ENCODE data around the gene DEK.
"Not testable (repeated sequence)": the region's sequence is repeated elsewhere in the genome, so short reads cannot be mapped to it uniquely, and the experiment has no call there.

The DEK gene

DNA sequence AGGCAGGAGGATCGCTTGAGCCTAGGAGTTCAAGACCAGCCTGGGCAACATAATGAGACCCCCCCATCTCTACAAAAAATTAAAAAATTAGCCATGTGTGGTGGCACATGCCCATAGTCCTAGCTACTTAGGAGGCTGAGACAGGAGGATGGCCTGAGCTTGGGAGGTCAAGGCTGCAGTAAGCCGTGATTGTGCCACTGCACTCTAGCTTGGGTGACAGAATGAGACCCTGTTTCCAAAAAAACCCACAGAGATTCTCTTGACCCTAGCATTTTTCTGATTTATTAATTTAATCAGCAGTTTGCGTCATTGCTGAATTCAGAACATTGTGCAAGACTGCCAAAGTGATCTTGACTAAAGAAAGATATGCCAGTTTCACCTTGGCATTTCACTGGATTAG is 72.3 kb downstream of the DEK start:
- DNase-seq (ENCODE audit: low read depth): no peak

DNA sequence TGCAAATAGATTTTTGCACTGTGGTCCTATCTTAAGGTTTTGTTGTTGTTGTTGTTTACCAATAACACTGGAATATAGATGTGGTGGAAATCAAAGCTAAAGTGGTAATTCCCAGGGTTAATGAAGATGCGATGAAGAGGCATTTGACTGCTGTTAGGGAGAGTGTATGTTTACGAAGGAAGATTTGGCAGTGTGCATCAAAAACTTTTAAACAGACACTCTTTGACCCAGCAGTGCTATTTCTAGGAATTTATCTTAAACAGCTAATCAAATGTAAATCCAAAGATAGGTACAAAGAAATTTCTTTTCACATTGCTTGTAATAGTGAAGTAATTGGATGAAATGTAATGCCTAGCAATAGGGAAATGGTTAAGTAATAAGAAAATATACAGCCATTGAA is 75.1 kb downstream of the DEK start:
- no peak for DNase-seq (ENCODE audit: low read depth)

DNA sequence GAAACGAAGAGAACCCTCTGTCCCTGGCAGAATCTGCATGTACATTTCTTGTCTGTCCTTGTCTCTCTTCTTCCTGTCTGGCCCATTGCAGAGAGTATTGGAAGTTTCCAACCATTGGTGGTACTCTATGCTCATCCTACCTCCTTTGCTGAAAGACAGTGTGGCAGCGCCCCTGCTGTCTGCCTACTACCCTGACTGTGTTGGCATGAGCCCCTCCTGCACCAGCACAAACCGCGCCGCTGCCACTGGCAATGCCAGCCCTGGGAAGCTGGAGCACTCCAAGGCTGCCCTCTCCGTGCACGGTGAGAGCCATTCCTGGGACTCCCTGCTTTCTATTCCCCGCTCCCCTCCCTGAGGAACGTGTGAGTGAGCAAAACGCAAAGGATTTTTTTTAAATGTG is 76.6 kb downstream of the DEK start:
- DNase-seq (ENCODE audit: low read depth): no peak

DNA sequence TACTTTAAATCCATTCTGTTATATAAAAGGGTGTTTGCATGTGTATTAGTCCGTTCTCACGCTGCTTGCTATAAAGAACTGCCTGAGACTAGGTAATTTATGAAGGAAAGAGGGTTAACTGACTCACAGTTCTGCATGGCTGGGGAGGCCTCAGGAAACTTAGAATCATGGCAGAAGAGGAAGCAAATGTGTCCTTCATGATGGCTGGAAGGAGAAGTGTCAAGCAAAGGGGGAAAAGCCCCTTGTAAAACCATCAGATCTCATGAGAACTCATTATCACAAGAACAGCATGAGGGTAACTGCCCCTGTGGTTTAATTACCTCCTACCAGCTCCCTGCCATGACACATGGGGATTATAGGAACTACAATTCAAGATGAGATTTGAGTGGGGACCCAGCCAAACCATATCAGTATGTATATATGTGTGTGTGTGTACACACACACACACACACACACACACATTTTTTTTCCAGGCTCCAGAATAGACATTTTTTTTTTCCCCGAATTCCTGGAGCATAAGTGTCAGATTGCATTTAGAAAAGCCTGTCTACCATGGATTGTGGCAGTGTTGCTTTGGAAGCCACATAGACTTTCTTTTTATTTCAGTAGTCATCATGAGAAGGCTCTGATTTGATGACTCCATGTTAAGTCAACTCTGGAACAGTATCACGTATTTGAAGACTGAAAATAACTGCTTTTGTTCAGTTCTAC is 77.6 kb downstream of the DEK start:
- DNase-seq (ENCODE audit: low read depth): no peak

DNA sequence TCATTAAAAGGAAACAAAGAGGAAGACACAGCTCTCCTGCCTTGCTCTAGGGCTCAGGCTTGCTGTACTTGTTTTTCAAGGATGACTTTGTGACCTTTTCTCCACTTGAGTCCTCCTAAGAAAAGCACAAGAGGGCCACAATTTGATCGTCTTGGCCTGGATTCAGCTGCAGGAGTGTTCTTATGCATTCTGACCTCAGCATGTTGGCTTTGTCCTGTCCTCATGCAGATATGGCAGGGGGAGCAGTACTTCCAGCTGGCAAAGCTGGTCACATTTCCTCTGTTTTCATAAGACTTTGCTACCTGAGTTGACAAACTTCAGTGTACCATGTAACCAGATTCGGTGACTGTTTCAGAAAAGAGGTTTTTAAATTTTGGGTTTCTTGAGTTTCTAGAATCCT is 78.3 kb downstream of the DEK start:
- DNase-seq (ENCODE audit: low read depth): no peak

DNA sequence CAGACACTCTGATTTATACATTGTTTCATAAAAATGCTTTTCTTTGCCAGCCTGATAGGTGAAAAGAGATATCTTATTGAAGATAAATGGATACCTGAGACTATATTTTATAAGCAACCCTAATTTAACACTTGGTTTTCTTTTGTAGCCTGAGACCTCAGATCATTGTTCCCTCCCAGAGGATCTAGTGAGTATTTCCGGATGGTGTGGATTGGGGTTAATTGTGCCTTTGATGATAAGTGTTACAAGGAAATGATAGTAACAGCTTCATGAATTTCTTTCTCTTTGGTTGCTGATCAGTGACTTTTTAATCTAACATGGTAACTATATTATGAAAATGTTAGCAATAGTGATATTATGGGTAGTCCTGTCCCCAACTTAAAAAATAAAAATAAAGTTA is 78.7 kb downstream of the DEK start:
- DNase-seq (ENCODE audit: low read depth): no peak

DNA sequence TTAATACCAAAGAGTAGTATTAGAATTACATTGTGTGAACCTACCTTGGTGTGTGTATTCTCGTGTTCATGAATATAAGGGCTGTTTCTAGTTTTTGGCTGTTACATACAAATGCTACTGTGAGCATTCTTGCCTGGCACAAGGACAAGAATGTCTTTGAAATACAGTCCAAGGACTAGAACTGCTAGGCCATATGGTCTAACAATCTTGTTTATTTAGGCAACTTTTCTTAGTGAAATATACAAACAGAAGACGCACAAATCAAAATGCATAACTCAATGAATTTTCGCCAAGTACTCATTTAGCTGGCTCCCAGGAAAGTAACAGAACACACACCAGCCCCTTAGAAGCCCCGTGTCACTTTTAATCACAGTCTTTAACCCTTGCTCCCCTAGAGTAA is 80.6 kb downstream of the DEK start:
- no peak for DNase-seq (ENCODE audit: low read depth)

DNA sequence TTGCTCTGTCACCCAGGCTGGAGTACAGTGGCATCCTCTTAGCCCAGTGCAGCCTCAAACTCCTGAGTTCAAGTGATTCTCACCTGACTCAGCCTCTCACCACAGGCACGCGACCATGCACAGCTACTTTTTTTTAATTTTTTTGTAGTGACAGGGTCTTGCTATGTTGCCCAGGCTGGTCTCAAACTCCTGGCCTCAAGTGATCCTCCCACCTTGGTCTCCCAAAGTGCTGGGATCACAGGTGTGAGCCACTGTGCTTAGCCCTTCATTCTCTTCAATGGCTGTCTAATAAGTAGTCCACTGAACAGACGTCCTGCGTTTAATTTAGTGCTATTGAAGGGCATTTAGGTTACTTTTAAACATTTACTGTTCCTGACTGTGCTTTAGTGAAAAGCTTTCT is 81.8 kb downstream of the DEK start:
- DNase-seq (ENCODE audit: low read depth): no peak

DNA sequence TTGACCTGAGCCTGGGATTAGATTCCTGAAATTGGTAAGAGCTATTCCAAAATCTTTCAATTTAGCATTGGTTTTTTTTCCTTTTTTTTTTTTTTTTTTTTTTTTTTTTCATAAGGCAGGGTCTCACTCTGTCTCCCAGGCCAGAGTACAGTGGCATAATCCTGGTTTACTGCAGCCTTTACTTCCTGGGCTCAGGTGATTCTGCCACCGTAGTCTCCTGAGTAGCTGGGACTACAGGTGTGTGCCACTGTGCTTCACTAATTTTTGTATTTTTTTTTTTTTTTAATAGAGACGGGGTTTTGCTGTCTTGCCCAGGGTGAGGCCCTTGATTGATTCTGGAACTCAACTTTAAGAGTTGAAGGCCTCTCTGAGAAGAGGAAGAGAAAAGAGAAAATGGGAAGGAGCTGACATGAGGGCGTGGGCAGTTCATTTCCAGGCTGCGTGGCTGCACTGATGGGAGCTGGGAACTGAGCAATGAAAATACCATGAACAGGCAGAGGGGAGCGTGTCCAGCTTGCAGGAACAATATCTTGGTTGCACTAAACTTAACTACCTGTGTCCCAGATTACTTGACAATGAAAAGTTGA is 84.5 kb downstream of the DEK start:
- DNase-seq (ENCODE audit: low read depth): no peak

DNA sequence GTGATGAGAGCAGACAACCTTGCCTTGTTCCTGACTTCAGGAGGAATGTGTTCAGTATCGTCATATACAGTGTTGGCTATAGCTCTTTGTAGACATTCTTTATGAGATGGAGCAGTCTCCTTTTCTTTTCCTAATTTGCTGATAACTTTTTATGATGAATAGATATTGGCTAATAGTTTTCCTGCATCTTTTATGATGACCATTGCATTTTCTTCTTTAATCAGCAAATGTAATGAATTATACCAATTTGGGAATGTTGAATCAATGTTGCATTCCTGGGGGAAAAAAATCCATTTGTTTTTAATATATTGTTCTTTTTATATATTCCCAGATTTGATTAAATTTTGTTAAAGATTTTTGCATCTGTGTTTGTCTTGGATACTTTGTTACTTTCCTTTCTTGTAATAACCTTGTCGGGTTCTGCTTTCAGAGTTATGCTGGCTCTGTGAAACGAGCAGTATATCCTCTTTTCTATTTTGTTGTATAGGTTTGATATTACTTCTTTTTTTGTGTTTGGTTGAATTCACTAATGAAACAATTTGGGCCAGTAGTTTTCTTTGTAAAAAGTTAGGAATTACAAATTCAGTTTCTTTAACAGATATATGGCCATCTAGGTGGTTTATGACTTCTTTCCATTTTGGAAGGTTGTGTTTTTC is 85.2 kb downstream of the DEK start:
- no peak for DNase-seq (ENCODE audit: low read depth)

DNA sequence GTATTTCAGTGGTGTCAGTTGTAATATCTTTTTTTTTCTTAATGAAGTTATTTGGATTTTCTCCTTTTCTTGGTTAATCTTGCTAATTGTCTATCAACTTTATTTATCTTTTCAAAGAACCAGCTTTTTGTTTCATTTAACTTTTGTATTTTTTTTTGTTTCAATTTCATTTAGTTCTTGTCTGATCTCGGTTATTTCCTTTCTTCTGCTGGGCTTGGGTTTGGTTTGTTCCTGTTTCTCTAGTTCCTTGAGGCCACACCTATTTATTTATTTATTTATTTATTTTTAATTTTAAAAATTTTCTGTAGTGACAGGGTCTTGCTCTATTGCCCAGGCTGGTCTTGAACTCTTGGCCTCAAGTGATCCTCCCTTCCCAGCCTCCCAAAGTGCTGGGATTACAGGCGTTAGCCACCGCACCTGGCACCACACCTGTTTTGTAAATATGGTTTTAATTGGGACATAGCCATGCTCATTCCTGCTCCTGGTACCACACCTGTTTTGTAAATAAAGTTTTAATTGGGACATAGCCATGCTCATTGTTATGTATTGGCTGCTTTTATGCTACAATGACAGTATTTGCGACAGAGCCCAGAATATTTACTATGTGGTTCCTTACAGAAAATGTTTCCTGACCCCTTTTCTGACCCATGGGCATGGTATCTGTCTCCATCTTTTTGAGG is 86.9 kb downstream of the DEK start:
- DNase-seq (ENCODE audit: low read depth): no peak

DNA sequence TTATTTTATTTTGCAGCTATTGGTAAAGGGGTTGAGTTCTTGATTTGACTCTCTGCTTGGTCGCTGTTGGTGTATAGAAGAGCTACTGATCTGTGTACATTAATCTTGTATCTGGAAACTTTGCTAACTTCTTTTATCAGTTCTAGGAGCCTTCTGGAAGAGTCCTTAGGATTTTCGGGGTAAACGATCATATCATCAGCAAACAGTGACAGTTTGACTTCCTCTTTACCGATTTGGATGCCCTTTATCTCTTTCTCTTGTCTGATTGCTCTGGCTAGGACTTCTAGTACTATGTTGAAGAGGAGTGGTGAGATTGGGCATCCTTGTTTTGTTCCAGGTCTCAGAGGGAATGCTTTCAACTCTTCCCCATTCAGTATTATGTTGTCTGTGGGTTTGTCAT is 88.1 kb downstream of the DEK start:
- not testable (repeated sequence) for DNase-seq (ENCODE audit: low read depth)

Measured in HS-5 (cell line).